A673 (cell line): ENCODE results near the gene NEUROG3. TPM values are rescaled to one million over a fixed set of nuclear protein-coding genes. Genes with fewer than 3 reads are reported as not detected.

Experiments used
- Bru-seq: library from RNA; stranded (reverse); fragments of 400-500 nt; gene quantifications from one replicate; lab custom pipeline; 2021; lab: Mats Ljungman, UMichigan
- BruChase-seq, 2 experiments: library from RNA; stranded (reverse); fragments of 400-500 nt; gene quantifications; one replicate each; lab custom pipeline; 2021; lab: Mats Ljungman, UMichigan
- BruUV-seq: library from RNA; stranded (reverse); fragments of 400-500 nt; replicated peaks from 2 replicates; lab custom pipeline; 2021; lab: Mats Ljungman, UMichigan
- CTCF ChIA-PET: fragments of 300-600 bp; sonication (Branson Sonifier 250); formaldehyde crosslinking; loops from one replicate; lab custom pipeline; 2022; ENCODE audit warnings: antibody characterized with exemption; lab: Charles Lee
- POLR2A ChIA-PET: fragments of 300-600 bp; sonication (Branson Sonifier 250); formaldehyde crosslinking; loops from one replicate; lab custom pipeline; 2022; ENCODE audit warnings: antibody characterized with exemption; ENCODE audit not compliant: low non-redundant PET; lab: Charles Lee
- DNase-seq: peaks from one replicate; pipeline ENCODE4 v3.0.0-alpha.2; 2015; ENCODE audit warnings: low spot score
- H3K27ac ChIP-seq: fragments of 200-600 bp; sonication (generic); 2 replicates; pipeline ENCODE4 v1.5.1; 2016; ENCODE audit warnings: mixed run types, low read depth, mild to moderate bottlenecking, mixed read lengths, antibody characterized with exemption, low read length; ENCODE audit not compliant: poor library complexity, severe bottlenecking
- H3K27me3 ChIP-seq: fragments of 200-600 bp; sonication (generic); replicated peaks from 2 replicates; pipeline ENCODE4 v1.6.1; 2017; ENCODE audit warnings: mixed run types, low read depth, mild to moderate bottlenecking, mixed read lengths, antibody characterized with exemption, low read length; ENCODE audit not compliant: insufficient read depth, poor library complexity
- H3K36me3 ChIP-seq: fragments of 200-600 bp; sonication (generic); 2 replicates; pipeline ENCODE4 v1.6.1; 2016; ENCODE audit warnings: mixed run types, mild to moderate bottlenecking, mixed read lengths, antibody characterized with exemption, low read length; ENCODE audit not compliant: insufficient read depth, poor library complexity, severe bottlenecking
- H3K4me1 ChIP-seq: fragments of 200-600 bp; sonication (generic); 2 replicates; pipeline ENCODE4 v1.6.1; 2017; ENCODE audit warnings: mixed run types, mild to moderate bottlenecking, mixed read lengths, antibody characterized with exemption, low read length; ENCODE audit not compliant: insufficient read depth, poor library complexity, severe bottlenecking
- H3K4me3 ChIP-seq: fragments of 200-600 bp; sonication (generic); 2 replicates; pipeline ENCODE4 v1.5.1; 2016; ENCODE audit warnings: low read depth, mixed run types, mild to moderate bottlenecking, mixed read lengths, low read length; ENCODE audit not compliant: poor library complexity, severe bottlenecking
- H3K9me3 ChIP-seq: fragments of 200-600 bp; sonication (generic); 2 replicates; pipeline ENCODE4 v1.6.1; 2016; ENCODE audit warnings: mixed run types, low read depth, mild to moderate bottlenecking, mixed read lengths, antibody characterized with exemption, low read length; ENCODE audit not compliant: poor library complexity, severe bottlenecking
- CTCF ChIP-seq: fragments of 300-800, 200-600 bp; sonication (generic); conservative IDR thresholded peaks from 2 replicates; pipeline ENCODE4 v1.5.1; 2017; ENCODE audit warnings: low read depth, mild to moderate bottlenecking, antibody characterized with exemption, low read length, moderate library complexity, mixed read lengths
- EZH2 ChIP-seq: fragments of 200-600 bp; sonication (generic); IDR thresholded peaks from 2 replicates; pipeline ENCODE4 v1.6.1; 2017; ENCODE audit warnings: borderline replicate concordance, low read depth, mild to moderate bottlenecking, mixed read lengths, antibody characterized with exemption, low read length; ENCODE audit not compliant: poor library complexity, severe bottlenecking
- intact Hi-C: fragments of 100-400 bp; cut with micrococcal nuclease; formaldehyde crosslinking; loops from one replicate; pipeline ENCODE4 v1.10.0; 2022; ENCODE audit not compliant: unreplicated experiment
- long read RNA-seq: library from polyadenylated mRNA; stranded (forward); transcript quantifications from one replicate; pipeline ENCODE4 v2.0.0, GENCODE V29; 2022
- total RNA-seq: library from RNA; stranded (reverse); gene quantifications from 2 replicates; pipeline ENCODE4 v1.2.3, GENCODE V29; 2021

Gene NEUROG3, protein sequence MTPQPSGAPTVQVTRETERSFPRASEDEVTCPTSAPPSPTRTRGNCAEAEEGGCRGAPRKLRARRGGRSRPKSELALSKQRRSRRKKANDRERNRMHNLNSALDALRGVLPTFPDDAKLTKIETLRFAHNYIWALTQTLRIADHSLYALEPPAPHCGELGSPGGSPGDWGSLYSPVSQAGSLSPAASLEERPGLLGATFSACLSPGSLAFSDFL
- not detected in 2 replicates for total RNA-seq
- Bru-seq, nascent RNA = not detected
- BruChase-seq, experiment 1, labeled RNA remaining after a 2-hour chase = not detected
- not detected for BruChase-seq, experiment 2, labeled RNA remaining after a 6-hour chase
- long read RNA-seq = 0 reads

- Histone ChIP-seq H3K4me3 (no peak within 1 kb of the TSS), H3K9me3 (no peaks in the 10 kb centered on the region), H3K36me3 (no peaks in the 10 kb centered on the region), H3K4me1 (no peaks in the 10 kb centered on the region), H3K27me3 (peaks cover 99% of the 10 kb centered on the region), H3K27ac (no peak within 1 kb of the TSS)
- intact Hi-C loops = no loop called here
- no TSS peak for BruUV-seq
- POLR2A ChIA-PET = no interaction called here
- TF ChIP-seq EZH2 (peak; percentile 73), CTCF (no peak)
- CTCF ChIA-PET = no interaction called here
- DNase-seq = no peak
Measured at GRCh38 chr10:69573056-69573806, at the start of gene NEUROG3. Gene NEUROG3, minus strand, starts transcription at chr10:69573422. Its CDS starts 379 bp downstream, at chr10:69573043.

GRCh38 chr10:69620625-69621024 lies 47.4 kb upstream of the NEUROG3 start:
- ChIA-PET CTCF (no interaction called here), POLR2A (no interaction called here)
- Histone ChIP-seq H3K4me3 (no peak overlapping the region), H3K36me3 (no peaks in the 10 kb centered on the region), H3K27me3 (peaks cover 43% of the 10 kb centered on the region), H3K4me1 (no peaks in the 10 kb centered on the region), H3K9me3 (peaks cover 8% of the 10 kb centered on the region), H3K27ac (no peak overlapping the region)
- DNase-seq = no peak
- intact Hi-C loops = no loop called here
- no TSS peak for BruUV-seq
- no peak for TF ChIP-seq EZH2
- TF ChIP-seq CTCF = no peak

- Histone ChIP-seq H3K27ac (no peak overlapping the region), H3K9me3 (peaks cover 8% of the 10 kb centered on the region), H3K27me3 (peaks cover 41% of the 10 kb centered on the region), H3K36me3 (no peaks in the 10 kb centered on the region), H3K4me3 (no peak overlapping the region), H3K4me1 (no peaks in the 10 kb centered on the region)
- POLR2A ChIA-PET = no interaction called here
- TF ChIP-seq EZH2 (no peak), CTCF (no peak)
- intact Hi-C loops = no loop called here
- no peak for DNase-seq
- CTCF ChIA-PET = no interaction called here
- BruUV-seq = no TSS peak
Measured at GRCh38 chr10:69619626-69620025, 46.4 kb upstream of the NEUROG3 start.
